ENCODE data around the gene KISS1R. TPM values are rescaled to one million over a fixed set of nuclear protein-coding genes. Genes with fewer than 3 reads are reported as not detected.

Gene KISS1R
- total RNA-seq, 4 donors from 2014 or later, result not detected

GRCh38 chr19:947707-948539 lies 30.8 kb downstream of the KISS1R start:
- 72 to 78% methylated on average over 26 to 47 of the region's 47 CpGs for WGBS, 2 donors
- Histone ChIP-seq H3K36me3 (no peaks in the 10 kb centered on the region), H3K4me1 (peaks cover 0 to 21% (median 10%) of the 10 kb centered on the region in 4 donors), H3K27ac (peak overlapping the region in 1 of 4 donors; percentile 8), H3K9me3 (no peaks in the 10 kb centered on the region), H3K4me3 (no peak overlapping the region), H3K27me3 (no peaks in the 10 kb centered on the region)
- DNase-seq (ENCODE audit: low spot score in 2 of 2), result peak; percentile 37 to 43
- TF ChIP-seq CTCF (IDR thresholded peaks at IDR 0.05) (no peak), EP300 (IDR thresholded peaks at IDR 0.05) (peak; percentile 59 to 64), POLR2A (IDR thresholded peaks at IDR 0.05) (peak in 1 of 2 donors; percentile 10)

GRCh38 chr19:948842-949496 lies 31.8 kb downstream of the KISS1R start:
- no peak for DNase-seq (ENCODE audit: low spot score in 2 of 2)
- peaks cover 0 to 27% (median 13%) of the 10 kb centered on the region in 4 donors for H3K4me1 ChIP-seq
- TF ChIP-seq EP300 (IDR thresholded peaks at IDR 0.05) (no peak), CTCF (IDR thresholded peaks at IDR 0.05) (no peak), POLR2A (IDR thresholded peaks at IDR 0.05) (no peak)
- WGBS, 2 donors, result 89 to 90% methylated on average over 14 to 23 of the region's 25 CpGs
- no peak overlapping the region for H3K4me3 ChIP-seq
- no peak overlapping the region for H3K27ac ChIP-seq
- no peaks in the 10 kb centered on the region for H3K27me3 ChIP-seq
- H3K36me3 ChIP-seq, result no peaks in the 10 kb centered on the region
- H3K9me3 ChIP-seq, result no peaks in the 10 kb centered on the region

- WGBS, 2 donors, result 77 to 81% methylated on average over 17 of the region's 17 CpGs
- no peaks in the 10 kb centered on the region for H3K9me3 ChIP-seq
- H3K27me3 ChIP-seq, result peaks cover 0 to 4% of the 10 kb centered on the region in 2 donors
- H3K4me1 ChIP-seq, result peaks cover 0 to 21% (median 12%) of the 10 kb centered on the region in 4 donors
- H3K27ac ChIP-seq, result no peak overlapping the region
- DNase-seq (ENCODE audit: low spot score in 2 of 2), result no peak
- no peak overlapping the region for H3K4me3 ChIP-seq
- TF ChIP-seq EP300 (IDR thresholded peaks at IDR 0.05), result no peak
- no peak for TF ChIP-seq CTCF (IDR thresholded peaks at IDR 0.05)
- no peak for TF ChIP-seq POLR2A (IDR thresholded peaks at IDR 0.05)
- no peaks in the 10 kb centered on the region for H3K36me3 ChIP-seq
Observed at GRCh38 chr19:950352-951066, 33.4 kb downstream of the KISS1R start.

GRCh38 chr19:952049-952679 lies 35.0 kb downstream of the KISS1R start:
- no peak for DNase-seq (ENCODE audit: low spot score in 2 of 2)
- H3K27me3 ChIP-seq, result peaks cover 0 to 4% of the 10 kb centered on the region in 2 donors
- peaks cover 0 to 30% (median 13%) of the 10 kb centered on the region in 4 donors for H3K4me1 ChIP-seq
- no peaks in the 10 kb centered on the region for H3K9me3 ChIP-seq
- 74 to 77% methylated on average over 14 of the region's 14 CpGs for WGBS, 2 donors
- no peaks in the 10 kb centered on the region for H3K36me3 ChIP-seq
- H3K4me3 ChIP-seq, result peak overlapping the region in 1 of 4 donors; percentile 26
- H3K27ac ChIP-seq, result peak overlapping the region in 1 of 4 donors; percentile 50
- TF ChIP-seq CTCF (IDR thresholded peaks at IDR 0.05) (no peak), POLR2A (IDR thresholded peaks at IDR 0.05) (no peak), EP300 (IDR thresholded peaks at IDR 0.05) (no peak)
